Activated T-cell treated with anti-CD3 and anti-CD28 coated beads, Interleukin-2, amount 50 U/mL, for 48 hours (primary cell): ENCODE measurements around the gene TTLL8.
"Not testable (repeated sequence)": the region's sequence is repeated elsewhere in the genome, so short reads cannot be mapped to it uniquely, and the experiment has no call there.

Experiments
- DNase-seq, 2 experiments: peaks; one replicate each; pipeline ENCODE4 v3.0.0-alpha.2; 2020

TTLL8 gene

GRCh38 chr22:50058061-50058905 lies at the start of gene TTLL8:
Gene TTLL8, minus strand, starts transcription at chr22:50058298.
- no peak for DNase-seq

GRCh38 chr22:50107529-50107928 lies 49.4 kb upstream of the TTLL8 start:
- DNase-seq = no peak

GRCh38 chr22:50105208-50106100 lies 47.4 kb upstream of the TTLL8 start:
- no peak for DNase-seq

GRCh38 chr22:50104141-50104544 lies 46.0 kb upstream of the TTLL8 start:
- no peak for DNase-seq

- DNase-seq = peak in 1 of 2 experiments; percentile 28
Measured at GRCh38 chr22:50102946-50103345, 44.8 kb upstream of the TTLL8 start.

- no peak for DNase-seq
Measured at GRCh38 chr22:50101870-50102565, 43.9 kb upstream of the TTLL8 start.

- no peak for DNase-seq
Measured at GRCh38 chr22:50098052-50098451, 40.0 kb upstream of the TTLL8 start.

GRCh38 chr22:50092342-50092741 lies 34.2 kb upstream of the TTLL8 start:
- DNase-seq = no peak

GRCh38 chr22:50091092-50091768 lies 33.1 kb upstream of the TTLL8 start:
- no peak for DNase-seq

GRCh38 chr22:50090412-50090714 lies 32.3 kb upstream of the TTLL8 start:
- no peak for DNase-seq

GRCh38 chr22:50089682-50090411 lies 31.7 kb upstream of the TTLL8 start, which contains the start of gene MOV10L1:
Gene MOV10L1, plus strand, starts transcription at chr22:50090006. Its CDS starts 83 bp downstream, at chr22:50090089.
- peak; percentile 24 to 45 for DNase-seq

GRCh38 chr22:50089231-50089630 lies 31.1 kb upstream of the TTLL8 start:
- no peak for DNase-seq

- DNase-seq = no peak
Measured at GRCh38 chr22:50088096-50088495, 30.0 kb upstream of the TTLL8 start.

GRCh38 chr22:50087646-50088045 lies 29.5 kb upstream of the TTLL8 start:
- DNase-seq = no peak

- not testable (repeated sequence) for DNase-seq
Measured at GRCh38 chr22:50086975-50087374, 28.9 kb upstream of the TTLL8 start.

- DNase-seq = no peak
Measured at GRCh38 chr22:50086526-50086925, 28.4 kb upstream of the TTLL8 start.

GRCh38 chr22:50085211-50085972 lies 27.3 kb upstream of the TTLL8 start, which contains the start of gene MLC1:
Gene MLC1, minus strand, starts transcription at chr22:50085426. Its CDS starts 524 bp downstream, at chr22:50084902.
- DNase-seq = peak; percentile 32 to 37

- DNase-seq = no peak
Measured at GRCh38 chr22:50084614-50085021, 26.5 kb upstream of the TTLL8 start.

- no peak for DNase-seq
Measured at GRCh38 chr22:50084080-50084477, 26.0 kb upstream of the TTLL8 start.

- no peak for DNase-seq
Measured at GRCh38 chr22:50083462-50084079, 25.5 kb upstream of the TTLL8 start.
